HepG2 (cell line): Measurements from ENCODE around the gene CCDC57. TPM values are rescaled to one million over a fixed set of nuclear protein-coding genes. Genes with fewer than 3 reads are reported as not detected.

Experiments used
- BCL3 ChIP-seq: sonication (generic); formaldehyde crosslinking; IDR thresholded peaks from 2 replicates; pipeline ENCODE4 v1.5.1; 2020; ENCODE audit warnings: mild to moderate bottlenecking, missing genetic modification reagents, moderate library complexity
- ETV6 ChIP-seq: sonication (generic); formaldehyde crosslinking; conservative IDR thresholded peaks from 2 replicates; pipeline ENCODE4 v1.4.0; 2020; ENCODE audit warnings: missing genetic modification reagents
- FOXM1 ChIP-seq: sonication (generic); formaldehyde crosslinking; IDR thresholded peaks from 2 replicates; pipeline ENCODE4 v1.5.0; 2020; ENCODE audit warnings: missing genetic modification reagents
- HNRNPUL1 ChIP-seq: fragments of 200-400 bp; formaldehyde crosslinking; IDR thresholded peaks from 2 replicates; pipeline ENCODE4 v1.6.1; 2017; ENCODE audit warnings: low read depth, mild to moderate bottlenecking, low read length, moderate library complexity
- JUNB ChIP-seq: sonication (generic); formaldehyde crosslinking; IDR thresholded peaks from 2 replicates; pipeline ENCODE4 v1.8.0; 2022; ENCODE audit warnings: missing genetic modification reagents, mild to moderate bottlenecking, borderline replicate concordance
- PCBP1 ChIP-seq: fragments of 200-400 bp; formaldehyde crosslinking; IDR thresholded peaks from 2 replicates; pipeline ENCODE4 v1.6.1; 2017; ENCODE audit warnings: mild to moderate bottlenecking, low read depth, low read length, borderline replicate concordance
- TOE1 ChIP-seq: sonication (generic); formaldehyde crosslinking; IDR thresholded peaks from 2 replicates; pipeline ENCODE4 v1.4.0; 2020; ENCODE audit warnings: mild to moderate bottlenecking, missing genetic modification reagents
- ZFP36L1 ChIP-seq: sonication (generic); formaldehyde crosslinking; IDR thresholded peaks from 2 replicates; pipeline ENCODE4 v1.8.0; 2022; ENCODE audit warnings: mild to moderate bottlenecking, missing genetic modification reagents, moderate library complexity
- ZNF576 ChIP-seq: sonication (generic); formaldehyde crosslinking; IDR thresholded peaks from 2 replicates; pipeline ENCODE4 v1.4.0; 2020; ENCODE audit warnings: mild to moderate bottlenecking, missing genetic modification reagents
- ZNF629 ChIP-seq: sonication (generic); formaldehyde crosslinking; conservative IDR thresholded peaks from 2 replicates; pipeline ENCODE4 v1.5.0; 2020; ENCODE audit warnings: missing genetic modification reagents
- ZNF678 ChIP-seq: sonication (generic); formaldehyde crosslinking; IDR thresholded peaks from 2 replicates; pipeline ENCODE4 v1.4.0; 2020; ENCODE audit warnings: mild to moderate bottlenecking, missing genetic modification reagents
- polyA plus RNA-seq, 8 experiments: library from polyadenylated mRNA; depleted of rRNA in 3 of 8; stranded (reverse) in 7 of 8; unstranded in 1 of 8; fragments of >200 nt; fragmentation: Illumina TruSeq in 4 of 8; extraction: Trizol in 4 of 8; gene quantifications; 2 replicates each; pipeline versions ENCODE4 v1.2.1 to v1.2.3, GENCODE V29; 2011 to 2016; ENCODE audit warnings: low read depth in 4 of 8, missing spikeins in 1 of 8, mixed read lengths in 1 of 8; ENCODE audit not compliant: insufficient read depth in 1 of 8
- total RNA-seq, 5 experiments: library from RNA; depleted of rRNA; stranded (reverse); fragments of >200 nt; fragmentation: Illumina TruSeq; extraction: Trizol; gene quantifications; 2 replicates each; pipeline ENCODE4 v1.2.3, GENCODE V29; 2016; ENCODE audit warnings: low read depth in 1 of 5
- TF ChIP-seq, protein P1 (sequence below): sonication (generic); formaldehyde crosslinking; IDR thresholded peaks from 2 replicates; pipeline ENCODE4 v1.9.0; 2021; ENCODE audit warnings: missing genetic modification reagents, mild to moderate bottlenecking, borderline replicate concordance
- TF ChIP-seq, protein P2 (sequence below): sonication (generic); formaldehyde crosslinking; IDR thresholded peaks from 2 replicates; pipeline ENCODE4 v1.4.0; 2020; ENCODE audit warnings: missing genetic modification reagents
- TF ChIP-seq, protein P3 (sequence below): sonication (generic); formaldehyde crosslinking; IDR thresholded peaks from 2 replicates; pipeline ENCODE4 v1.4.0; 2020; ENCODE audit warnings: missing genetic modification reagents, borderline replicate concordance

CCDC57 gene
- total and polyA plus RNA-seq, 2 of the 13 experiments (the other 11 are each of a cell fraction or from before 2014, with no cell fraction given) = 59.3 to 59.9 TPM

DNA sequence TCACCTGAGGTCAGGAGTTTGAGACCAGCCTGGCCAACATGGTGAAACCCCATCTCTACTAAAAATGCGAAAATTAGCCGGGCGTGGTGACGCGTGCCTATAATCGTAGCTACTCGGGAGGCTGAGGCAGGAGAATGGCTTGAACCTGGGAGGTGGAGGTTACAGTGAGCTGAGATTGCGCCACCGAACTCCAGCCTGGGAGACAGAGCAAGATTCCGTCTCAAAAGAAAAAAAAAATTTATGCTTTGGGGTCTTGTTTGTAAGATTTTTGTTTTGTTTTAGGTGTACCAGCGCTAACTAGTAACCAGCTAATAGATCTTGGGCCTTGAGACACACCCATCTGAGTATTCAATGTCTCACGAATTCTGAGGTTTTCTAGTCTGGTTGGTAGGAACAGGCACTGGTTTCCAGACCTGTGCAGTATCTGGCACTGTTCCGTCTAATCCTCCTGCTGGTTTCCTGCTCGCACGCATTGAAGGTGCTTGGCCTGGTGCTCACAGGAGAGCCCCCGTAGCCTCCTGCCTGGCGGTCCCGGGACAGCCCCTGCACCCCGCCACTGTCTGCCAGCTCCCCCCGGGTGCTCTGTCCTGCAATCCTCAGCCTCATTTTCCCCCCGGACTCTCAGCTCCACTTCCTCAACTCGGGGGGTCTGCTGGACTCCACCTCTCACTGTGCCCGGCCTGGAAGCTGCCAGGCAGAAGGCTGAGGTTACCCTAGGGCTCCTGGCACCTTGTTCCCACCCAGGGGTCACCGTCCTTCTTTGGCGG, 136.4 kb downstream of the CCDC57 start (continued):
- TF ChIP-seq PCBP1 = no peak
- no peak for TF ChIP-seq FOXM1 (CRISPR knock-in tag)
- peak; percentile 50; the same call in 1 of the 2 replicates for TF ChIP-seq JUNB (CRISPR knock-in tag)
- no peak for TF ChIP-seq HNRNPUL1
- TF ChIP-seq ZNF629 (CRISPR knock-in tag) = 0 out of 2 replicates have a peak, but pooled peaks have one; percentile 15
- no peak for TF ChIP-seq ETV6 (CRISPR knock-in tag)
- no peak for TF ChIP-seq ZNF576 (CRISPR knock-in tag)
- TF ChIP-seq, protein P1, sequence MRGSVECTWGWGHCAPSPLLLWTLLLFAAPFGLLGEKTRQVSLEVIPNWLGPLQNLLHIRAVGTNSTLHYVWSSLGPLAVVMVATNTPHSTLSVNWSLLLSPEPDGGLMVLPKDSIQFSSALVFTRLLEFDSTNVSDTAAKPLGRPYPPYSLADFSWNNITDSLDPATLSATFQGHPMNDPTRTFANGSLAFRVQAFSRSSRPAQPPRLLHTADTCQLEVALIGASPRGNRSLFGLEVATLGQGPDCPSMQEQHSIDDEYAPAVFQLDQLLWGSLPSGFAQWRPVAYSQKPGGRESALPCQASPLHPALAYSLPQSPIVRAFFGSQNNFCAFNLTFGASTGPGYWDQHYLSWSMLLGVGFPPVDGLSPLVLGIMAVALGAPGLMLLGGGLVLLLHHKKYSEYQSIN (CRISPR knock-in tag) = no peak
- TF ChIP-seq, protein P2, sequence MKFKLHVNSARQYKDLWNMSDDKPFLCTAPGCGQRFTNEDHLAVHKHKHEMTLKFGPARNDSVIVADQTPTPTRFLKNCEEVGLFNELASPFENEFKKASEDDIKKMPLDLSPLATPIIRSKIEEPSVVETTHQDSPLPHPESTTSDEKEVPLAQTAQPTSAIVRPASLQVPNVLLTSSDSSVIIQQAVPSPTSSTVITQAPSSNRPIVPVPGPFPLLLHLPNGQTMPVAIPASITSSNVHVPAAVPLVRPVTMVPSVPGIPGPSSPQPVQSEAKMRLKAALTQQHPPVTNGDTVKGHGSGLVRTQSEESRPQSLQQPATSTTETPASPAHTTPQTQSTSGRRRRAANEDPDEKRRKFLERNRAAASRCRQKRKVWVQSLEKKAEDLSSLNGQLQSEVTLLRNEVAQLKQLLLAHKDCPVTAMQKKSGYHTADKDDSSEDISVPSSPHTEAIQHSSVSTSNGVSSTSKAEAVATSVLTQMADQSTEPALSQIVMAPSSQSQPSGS (CRISPR knock-in tag) = no peak
- no peak for TF ChIP-seq BCL3 (CRISPR knock-in tag)
- TF ChIP-seq, protein P3, sequence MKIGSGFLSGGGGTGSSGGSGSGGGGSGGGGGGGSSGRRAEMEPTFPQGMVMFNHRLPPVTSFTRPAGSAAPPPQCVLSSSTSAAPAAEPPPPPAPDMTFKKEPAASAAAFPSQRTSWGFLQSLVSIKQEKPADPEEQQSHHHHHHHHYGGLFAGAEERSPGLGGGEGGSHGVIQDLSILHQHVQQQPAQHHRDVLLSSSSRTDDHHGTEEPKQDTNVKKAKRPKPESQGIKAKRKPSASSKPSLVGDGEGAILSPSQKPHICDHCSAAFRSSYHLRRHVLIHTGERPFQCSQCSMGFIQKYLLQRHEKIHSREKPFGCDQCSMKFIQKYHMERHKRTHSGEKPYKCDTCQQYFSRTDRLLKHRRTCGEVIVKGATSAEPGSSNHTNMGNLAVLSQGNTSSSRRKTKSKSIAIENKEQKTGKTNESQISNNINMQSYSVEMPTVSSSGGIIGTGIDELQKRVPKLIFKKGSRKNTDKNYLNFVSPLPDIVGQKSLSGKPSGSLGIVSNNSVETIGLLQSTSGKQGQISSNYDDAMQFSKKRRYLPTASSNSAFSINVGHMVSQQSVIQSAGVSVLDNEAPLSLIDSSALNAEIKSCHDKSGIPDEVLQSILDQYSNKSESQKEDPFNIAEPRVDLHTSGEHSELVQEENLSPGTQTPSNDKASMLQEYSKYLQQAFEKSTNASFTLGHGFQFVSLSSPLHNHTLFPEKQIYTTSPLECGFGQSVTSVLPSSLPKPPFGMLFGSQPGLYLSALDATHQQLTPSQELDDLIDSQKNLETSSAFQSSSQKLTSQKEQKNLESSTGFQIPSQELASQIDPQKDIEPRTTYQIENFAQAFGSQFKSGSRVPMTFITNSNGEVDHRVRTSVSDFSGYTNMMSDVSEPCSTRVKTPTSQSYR (CRISPR knock-in tag) = no peak
- 0 out of 2 replicates have a peak, but pooled peaks have one; percentile 34 for TF ChIP-seq ZFP36L1 (CRISPR knock-in tag)
- no peak for TF ChIP-seq ZNF678
- no peak for TF ChIP-seq TOE1
- TF ChIP-seq, all 625 proteins: peak for 78
